ENCODE results near the gene TRMT1L.

TRMT1L gene

DNA sequence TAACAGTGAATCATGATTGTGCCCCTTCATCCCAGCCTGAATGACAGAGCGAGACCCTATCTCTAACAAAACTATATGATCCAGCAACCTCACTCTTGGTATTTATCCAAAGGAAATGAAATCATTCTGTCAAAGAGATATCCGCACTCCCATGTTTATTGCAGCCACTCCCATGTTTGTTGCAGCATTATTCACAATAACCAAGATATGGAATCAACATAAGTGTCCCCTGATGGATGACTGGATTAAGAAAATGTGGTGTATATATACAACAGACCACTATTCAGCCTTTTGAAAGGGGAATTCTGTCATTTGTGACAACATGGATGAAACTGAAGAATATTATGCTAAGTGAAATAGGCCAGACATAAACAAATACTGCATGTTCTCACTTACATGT is 44.4 kb downstream of the TRMT1L start:
- no peak for DNase-seq (ENCODE audit: low spot score)

DNA sequence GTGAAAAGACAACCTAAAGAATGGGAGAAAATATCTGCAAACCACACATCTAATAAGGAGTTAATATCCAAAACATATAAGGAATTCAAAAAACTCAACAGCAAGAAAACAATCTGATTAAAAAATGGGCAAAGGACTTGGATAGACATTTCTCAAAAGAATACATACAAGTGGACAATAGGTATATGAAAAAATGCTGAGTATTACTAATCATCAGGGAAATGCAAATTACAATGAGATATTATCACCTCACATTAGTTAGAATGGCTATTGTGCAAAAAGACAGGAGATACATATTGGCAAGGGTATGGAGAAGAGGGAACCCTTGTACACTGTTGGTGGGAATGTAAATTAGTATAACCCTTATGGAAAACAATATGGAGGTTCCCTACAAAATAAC is 44.9 kb downstream of the TRMT1L start:
- DNase-seq (ENCODE audit: low spot score), result no peak

DNA sequence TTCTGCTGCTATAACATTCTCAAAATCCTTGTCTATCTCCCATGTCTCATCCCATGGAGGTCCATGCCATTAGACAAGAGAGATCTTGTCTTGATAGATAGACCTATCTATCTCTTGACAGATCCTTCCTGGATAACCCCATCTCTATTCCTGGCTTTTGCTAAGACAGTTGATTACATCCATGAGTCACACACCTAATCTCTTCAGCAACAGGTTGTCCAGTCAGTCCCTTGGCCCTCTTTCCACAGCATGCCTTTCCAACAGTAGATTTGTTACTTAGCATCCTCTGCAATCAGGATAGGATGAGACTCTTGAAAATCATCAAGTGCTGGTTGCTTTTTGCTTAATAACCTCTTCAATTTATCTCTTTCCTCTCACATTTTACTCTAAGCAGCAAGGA is 46.6 kb downstream of the TRMT1L start:
- no peak for DNase-seq (ENCODE audit: low spot score)

DNA sequence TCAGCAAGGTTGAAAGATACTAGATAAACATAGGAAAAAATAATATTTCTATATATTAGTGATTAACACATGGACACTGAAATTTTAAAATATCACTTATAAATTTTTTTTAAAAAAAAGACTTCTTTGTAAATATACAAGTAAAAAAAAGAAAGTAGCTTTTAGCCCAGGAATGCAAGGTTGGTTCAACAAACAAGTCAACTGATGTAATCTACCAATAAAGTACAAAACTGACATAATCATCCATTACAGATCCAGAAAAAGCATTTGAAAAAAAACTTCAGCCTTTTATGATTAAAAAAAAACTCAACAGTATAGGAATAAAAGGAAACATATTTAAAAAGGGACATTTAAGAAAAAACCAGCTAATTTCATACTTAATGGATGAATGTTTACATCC is 48.4 kb downstream of the TRMT1L start:
- DNase-seq (ENCODE audit: low spot score), result no peak

DNA sequence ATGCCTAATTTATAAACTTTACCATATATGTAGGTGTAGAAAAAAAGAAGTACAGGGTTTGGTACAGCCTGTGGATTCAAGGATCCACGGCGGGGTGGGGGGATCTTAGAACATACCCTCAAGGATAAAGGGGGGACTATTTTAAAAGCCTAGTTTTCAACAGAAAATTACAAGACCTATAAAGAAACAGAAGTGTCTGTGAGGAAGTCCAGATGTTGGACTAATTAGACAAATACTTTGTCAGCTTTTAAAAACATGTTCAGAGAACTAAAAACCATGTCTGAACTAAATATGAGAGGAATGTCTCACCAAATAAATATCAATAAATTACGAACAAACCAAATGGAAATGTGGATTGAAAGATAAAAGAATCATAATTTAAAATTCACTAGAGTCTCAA is 51.6 kb downstream of the TRMT1L start:
- DNase-seq (ENCODE audit: low spot score), result no peak

DNA sequence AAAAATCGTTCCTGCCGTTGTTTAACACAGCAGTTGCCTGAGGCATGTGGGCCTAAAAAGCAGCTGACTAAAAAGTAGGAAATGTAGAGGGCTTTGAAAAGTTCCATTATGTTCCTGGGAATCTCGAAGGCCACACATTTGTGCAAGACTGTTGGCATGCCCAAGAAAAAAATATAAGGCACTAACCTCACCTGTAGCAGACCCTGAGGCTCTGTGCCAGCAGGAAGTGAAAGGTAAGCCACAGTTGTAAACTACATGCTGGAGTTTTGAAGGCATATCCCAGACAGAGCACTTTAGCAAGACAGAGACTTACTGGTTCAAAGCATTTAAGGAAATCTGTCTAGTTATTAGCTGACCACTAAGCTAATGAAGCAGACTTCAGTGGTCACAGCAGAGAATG is 52.7 kb downstream of the TRMT1L start:
- no peak for DNase-seq (ENCODE audit: low spot score)

DNA sequence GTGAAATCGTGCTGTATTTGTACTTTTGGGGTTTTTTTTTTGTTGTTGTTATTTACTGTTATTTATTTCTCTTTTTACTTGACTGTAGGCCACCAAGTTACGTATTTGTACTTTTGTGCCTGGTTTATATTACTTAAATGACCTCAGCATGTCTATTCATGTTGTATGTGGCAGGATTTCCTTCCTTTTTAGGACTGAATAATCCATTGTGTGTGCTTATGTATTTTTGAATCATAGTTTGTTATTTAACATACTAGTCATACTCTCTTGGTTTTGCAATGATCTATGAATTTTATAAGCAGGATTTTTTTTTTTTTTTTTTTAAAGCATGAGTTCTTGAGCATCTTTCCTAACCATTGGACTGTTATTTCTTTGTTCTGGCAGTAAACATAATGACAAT is 60.2 kb downstream of the TRMT1L start:
- DNase-seq (ENCODE audit: low spot score), result no peak

DNA sequence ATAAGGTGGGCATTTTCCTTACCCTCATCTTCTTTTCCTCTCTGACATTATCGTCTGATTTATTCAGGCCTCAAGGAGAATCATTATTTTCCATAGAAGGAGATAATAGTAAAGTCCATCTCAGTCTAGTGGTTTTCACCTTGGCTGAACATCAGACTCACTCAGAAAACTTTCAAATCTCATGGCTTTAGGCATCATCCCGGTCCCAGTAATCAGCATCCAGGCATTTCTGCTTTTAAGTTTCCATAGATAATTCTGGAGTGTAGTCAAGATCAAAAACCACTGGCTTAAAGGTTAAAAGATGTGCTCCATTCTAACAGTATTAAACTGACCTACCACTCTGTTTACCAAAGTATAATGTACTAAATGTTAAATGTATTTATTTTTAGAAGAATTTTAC is 62.0 kb downstream of the TRMT1L start:
- no peak for DNase-seq (ENCODE audit: low spot score)

DNA sequence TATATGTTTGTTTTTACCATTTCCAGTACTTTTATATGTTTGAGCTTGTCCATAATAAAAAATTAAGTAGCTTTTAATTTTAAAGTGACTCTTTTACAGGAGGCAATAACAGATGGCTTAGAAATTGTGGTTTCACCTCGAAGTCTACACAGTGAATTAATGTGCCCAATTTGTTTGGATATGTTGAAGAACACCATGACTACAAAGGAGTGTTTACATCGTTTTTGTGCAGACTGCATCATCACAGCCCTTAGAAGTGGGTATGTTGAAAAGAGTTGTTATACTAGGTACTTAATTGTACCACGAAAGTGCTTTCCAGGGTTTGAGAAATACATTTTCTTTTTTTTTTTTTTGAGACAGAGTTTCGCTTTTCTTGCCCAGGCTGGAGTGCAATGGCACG is 65.3 kb downstream of the TRMT1L start:
- DNase-seq (ENCODE audit: low spot score), result no peak

DNA sequence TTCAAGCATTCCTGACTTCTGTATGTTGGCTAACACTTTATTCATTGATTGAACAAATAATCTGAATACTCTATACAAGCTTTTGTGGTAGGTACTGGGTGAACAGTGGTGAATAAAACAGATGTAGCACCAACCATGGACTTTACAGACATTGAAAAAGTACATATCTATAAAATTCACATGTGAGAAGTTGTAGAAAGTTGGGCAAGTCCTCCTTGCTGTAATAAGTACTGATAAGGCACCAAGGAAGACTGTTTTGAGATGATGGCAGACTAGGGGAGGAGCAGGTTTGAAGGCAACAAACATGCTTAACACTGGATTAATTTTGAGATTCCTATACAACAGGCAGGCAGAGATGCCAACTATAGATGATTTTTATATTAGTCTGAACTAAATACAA is 69.0 kb downstream of the TRMT1L start:
- DNase-seq (ENCODE audit: low spot score), result no peak

DNA sequence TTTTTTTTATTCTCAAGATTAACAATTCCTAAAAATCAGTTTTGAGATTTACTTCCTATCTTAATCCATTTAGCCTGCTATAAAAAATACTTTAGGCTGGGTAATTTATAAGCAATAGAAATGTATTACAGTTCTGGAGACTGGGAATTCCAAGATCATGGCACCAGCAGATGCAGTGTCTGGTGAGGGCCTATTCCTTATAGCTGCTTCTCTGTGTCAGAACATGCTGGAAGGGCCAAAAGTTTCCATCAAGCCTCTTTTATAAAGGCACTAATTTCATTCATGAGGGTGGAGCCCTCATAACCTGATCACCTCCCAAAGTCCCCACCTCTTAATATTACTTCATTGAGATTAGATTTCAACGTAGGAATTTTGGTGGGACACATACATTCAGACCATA is 69.7 kb downstream of the TRMT1L start:
- no peak for DNase-seq (ENCODE audit: low spot score)

DNA sequence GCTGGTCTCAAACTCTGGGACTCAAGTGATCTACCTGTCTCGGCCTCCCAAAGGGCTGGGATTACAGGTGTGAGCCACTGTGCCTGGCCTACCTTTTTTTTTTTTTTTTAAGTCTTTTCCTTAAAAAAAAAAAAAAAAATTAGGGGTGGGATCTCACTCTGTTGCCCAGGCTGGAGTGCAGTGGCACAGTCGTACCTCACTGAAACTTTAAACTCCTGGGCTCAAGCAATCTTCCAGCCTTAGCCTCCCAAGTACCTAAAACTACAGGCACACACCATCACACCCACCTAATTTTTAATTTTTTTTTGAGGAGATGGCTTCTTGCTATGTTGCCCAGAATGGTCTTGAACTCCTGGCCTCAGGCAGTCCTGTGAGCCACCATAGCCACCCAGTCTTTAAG is 72.9 kb downstream of the TRMT1L start:
- no peak for DNase-seq (ENCODE audit: low spot score)

DNA sequence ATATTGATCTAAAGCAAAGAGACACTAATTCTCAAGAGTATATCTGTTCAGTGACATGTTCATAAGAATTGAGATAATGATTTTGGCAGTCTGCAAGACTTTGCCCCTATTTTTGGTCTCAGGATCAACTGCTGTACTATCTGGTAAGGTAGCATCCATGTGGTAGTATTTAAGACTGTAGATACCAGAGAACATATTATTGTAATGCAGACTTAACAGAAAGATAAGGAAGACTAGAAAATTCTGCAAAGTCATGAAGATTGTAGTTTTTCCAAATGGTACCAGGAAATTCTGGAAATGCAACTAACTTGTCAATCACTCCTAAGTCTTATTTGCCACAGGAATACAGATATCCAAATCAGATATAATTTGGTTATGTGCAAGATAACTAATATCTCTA is 76.3 kb downstream of the TRMT1L start:
- no peak for DNase-seq (ENCODE audit: low spot score)

DNA sequence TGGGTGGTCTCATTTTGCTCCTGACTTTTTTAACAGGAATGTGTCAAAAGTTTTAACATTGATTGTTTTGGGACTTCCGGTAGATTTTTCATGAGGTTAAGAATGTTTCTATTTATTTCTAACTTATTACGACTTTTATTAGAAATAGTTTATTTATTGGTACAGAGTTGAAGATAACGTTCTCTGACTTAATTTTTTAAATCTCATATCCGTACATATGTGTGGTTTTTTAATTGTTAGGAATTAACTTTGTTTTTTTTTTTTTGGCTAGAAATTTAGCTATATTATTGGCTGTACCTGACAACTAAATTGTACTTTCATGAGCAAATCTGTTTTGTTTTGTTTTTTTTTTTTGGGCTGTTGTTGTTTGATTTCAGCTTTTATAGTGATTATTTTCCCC is 79.4 kb downstream of the TRMT1L start:
- no peak for DNase-seq (ENCODE audit: low spot score)

DNA sequence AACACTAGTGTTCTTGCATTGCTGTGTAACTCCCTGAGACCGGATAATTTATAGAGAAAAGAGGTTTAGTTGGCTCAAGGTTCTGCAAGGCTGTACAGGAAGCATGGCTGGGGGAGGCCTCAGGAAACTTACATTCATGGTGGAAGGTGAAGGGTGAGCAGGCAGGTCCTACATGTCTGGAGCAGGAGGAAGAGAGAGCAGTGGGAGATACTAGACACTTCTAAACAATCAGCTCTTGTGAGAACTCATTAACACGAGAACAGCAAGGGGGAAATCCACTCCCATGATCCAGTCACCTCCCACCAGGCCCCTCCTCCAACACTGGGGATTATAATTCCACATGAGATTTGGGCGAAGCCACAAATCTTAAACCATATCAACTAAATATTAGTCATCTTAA is 81.3 kb downstream of the TRMT1L start:
- no peak for DNase-seq (ENCODE audit: low spot score)

DNA sequence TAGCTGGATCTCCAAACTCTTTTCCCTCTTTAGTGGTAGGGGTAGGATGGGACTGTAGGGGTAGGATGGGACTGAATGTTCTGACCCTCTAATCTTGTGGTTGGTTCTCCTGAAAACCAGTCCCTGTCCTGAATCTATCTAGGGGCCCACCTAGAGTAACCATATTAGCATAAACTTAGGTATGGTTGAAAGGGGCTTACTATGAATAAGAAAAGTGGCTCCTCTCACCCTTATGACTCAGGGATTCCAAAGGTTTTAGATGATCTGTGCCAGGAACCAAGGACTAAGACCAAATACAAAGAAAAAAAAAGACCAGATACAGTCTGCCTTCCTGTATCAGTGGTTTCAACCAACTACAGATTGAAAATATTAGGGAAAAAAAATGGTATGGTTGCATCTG is 82.4 kb downstream of the TRMT1L start:
- DNase-seq (ENCODE audit: low spot score), result no peak

DNA sequence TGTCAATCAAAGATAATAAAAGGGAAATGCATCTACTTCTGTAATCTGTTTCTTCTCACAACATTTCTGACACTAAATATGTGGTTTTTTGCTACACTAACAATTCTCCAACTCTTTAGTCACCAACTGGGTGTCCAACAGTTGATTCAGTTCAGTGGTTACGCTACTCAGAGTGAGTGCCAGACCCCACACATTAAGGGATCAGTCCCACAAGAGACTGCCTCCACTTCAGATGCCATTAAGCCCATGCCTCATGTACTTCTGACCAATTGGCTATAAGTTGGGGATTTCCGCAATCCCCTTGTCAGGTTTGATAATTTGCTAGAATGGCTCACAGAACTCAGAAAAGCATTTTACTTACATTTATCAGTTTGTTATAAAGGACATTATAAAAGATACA is 83.0 kb downstream of the TRMT1L start:
- no peak for DNase-seq (ENCODE audit: low spot score)

DNA sequence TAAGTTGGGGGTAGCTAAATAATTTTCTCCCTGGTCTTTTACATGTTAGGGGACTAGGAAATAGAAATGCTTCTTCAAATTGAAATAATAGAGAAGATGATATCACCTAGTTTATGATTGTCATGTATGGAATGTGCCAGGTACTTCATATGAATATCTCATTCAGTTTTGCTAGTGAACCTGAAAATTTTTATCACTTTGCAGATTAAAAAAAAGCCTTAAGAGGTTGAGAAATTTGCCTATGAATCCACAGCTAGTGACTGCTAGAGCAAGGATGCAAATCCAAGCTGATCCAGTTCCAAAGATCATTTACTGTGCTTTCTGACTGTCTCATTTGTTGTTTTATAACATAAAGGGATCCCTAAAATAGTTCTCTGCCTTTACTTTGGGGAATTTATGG is 86.7 kb downstream of the TRMT1L start:
- DNase-seq (ENCODE audit: low spot score), result no peak

DNA sequence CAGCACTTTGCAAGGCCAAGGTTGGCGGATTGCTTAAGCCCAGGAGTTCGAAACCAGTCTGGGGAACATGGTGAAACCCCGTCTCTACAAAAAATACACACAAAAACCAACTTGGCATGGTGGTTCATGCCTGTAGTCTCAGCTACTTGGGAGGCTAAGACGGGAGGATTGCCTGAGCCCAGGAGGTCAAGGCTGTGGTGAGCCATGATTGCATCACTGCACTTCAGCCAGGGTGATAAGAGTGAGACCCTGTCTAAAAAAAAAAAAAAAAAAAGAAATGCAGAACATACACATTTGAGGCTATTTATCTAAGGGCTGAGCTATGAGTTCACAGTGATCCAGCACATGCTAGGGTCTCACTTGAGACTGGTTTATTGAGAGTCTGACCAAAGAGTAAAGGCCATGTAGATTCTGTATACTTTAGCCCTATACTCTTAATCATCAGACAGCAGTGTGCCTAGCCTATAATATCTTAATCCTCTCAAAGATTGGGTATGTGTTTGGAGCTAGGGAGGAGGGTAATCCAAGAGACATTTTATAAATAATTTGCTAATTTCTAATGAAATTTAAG is 87.5 kb downstream of the TRMT1L start:
- DNase-seq (ENCODE audit: low spot score), result no peak

DNA sequence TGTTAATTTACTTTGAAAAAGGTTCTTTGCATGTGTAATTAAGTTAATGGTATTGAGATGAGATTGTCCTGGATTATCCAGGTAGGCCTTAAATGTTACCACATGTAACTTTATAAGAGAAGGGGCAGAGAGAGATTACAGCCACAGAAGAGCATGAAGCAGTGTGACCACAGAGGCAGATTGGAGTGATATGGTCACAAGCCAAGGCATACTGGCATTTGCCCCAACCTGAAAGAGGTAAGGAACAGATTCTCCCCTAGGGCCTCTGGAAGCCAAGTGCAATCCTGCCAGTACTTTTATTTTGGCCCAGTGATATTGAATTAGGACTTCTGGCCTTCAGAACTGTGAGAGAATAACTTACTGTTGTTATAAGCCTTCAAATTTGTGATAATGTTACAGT is 88.4 kb downstream of the TRMT1L start:
- no peak for DNase-seq (ENCODE audit: low spot score)
